HG02970 (cell line): ENCODE data around the gene SCG3.

Source experiments
- ATAC-seq: cut with Tn5 transposase; IDR thresholded peaks from one replicate; pipeline ENCODE4 v1.9.1; 2021; ENCODE audit warnings: mild to moderate bottlenecking, moderate library complexity, moderate number of reproducible peaks; ENCODE audit not compliant: unreplicated experiment, low FRiP score

The SCG3 gene

DNA sequence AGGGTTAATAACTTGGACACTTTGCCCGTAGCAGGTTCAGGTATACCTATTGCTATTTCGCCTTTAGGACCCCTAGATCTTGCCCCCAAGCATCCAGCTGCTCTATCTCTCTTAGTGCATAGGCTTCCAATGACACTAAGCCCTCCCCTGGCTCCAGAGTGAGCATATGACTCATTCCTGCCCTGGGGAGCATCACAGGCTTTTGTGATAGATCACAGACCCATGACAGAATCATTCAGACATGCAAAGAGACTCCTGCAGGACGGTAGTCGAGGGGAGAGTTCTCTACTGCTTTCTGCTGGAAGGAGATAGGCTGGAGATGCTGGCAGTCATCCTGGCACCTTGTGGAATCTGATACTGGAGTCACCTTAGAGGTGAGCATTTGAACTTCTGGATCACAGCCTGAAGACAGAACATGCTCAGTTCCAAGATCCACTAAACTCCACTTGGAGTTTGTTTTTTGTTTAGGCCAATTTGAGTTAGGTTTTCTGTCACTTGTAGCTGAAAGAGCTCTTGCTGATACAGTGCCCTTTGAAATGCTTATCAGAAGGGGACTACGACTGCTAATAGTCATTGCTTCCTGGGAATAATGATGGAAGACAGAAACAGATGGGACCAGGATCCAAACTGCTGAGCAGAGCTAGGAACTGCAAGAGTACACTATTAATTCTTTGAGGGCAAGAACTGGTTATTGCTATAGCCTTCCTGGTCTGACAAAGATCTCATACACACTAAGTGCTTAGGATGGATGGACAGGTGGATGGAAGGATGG lies 45.2 kb downstream of the SCG3 start:
- no peak for ATAC-seq

DNA sequence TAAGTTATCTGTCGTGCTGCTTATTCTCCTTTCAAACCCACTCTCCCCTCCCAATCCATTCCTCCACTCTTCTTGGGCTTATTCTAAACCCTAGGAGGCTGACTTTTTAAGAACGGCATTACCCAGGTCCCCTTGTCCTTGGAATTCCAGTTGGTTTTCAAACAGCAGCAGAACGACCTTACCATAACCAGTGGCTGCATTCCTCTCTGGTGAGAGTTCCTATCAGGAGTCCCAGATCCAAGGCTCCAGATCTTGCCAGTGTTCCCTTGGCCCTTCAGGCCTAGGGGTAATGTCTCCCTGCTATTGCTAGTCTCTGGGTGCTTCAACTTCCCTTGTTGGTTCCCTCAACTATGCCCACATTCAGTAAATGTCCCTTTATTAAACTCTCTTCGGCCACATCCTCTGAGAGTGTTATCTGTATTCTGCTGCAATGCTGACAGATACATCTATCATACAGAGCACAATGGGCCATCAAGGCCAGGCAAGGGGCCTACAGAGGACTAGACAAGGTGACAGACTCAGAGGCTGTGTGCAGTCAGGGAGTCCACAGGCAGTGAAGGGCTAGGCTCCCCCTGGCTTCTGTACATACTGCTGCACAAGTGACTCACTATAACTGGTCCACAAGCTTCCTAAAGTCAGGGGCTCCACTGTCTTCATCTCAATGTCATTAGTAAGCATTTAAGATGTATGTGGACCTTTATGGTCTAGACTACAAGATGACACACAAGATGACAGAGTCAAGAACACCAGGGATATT lies 46.0 kb downstream of the SCG3 start:
- no peak for ATAC-seq

DNA sequence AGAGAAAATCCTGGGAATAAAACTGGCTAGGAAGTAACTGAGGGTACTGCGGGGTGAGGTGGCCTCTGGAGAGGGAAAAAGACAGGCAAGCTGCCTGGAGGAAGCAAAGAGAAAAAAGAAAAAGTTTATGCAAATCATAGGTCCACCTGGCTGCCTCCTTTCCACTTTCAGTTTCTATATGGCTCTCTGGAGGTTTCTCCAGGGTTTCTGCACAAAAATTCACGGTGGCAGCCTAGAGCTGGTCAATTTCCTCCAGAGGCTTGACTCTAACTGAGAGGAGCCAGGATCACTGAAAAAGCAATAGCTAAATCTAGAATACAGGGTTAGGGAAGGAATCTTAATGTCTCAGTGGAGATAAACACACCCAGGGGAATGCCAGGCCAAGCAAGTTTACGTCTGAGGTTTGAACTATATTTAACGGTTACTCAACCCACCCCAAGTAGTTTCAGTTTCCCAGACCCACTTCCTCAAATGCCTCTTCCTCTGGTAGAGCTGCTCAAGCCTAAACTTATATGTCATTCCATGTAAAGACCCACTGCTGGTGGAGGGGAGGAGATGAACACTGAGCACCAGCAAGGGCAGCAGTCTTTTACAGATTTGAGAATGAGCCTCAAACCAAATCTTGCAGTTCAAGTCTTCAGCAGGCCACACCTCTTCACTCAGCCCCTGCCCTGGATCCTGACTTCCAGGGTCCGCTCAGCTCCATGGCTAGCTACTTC lies 50.4 kb downstream of the SCG3 start:
- ATAC-seq, result peak; percentile 57

DNA sequence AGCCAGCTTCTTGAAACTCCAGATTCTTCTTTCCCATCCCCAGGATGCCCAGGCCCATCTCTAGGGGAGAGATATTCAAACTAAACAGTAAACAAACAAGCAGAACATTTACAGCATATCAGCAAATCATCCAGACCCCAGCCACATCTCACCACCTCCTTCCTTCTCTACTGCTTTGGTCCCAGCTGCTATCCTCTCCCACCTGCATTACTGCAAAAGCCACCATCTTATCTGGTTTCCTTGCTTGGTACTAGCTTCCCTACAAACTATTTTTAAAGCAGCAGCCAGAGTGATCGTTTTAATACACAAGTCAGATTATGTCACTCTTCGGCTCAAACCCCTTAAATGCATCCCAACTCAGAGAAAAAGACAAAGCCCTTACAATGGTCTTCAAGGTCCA lies 51.3 kb downstream of the SCG3 start:
- no peak for ATAC-seq

DNA sequence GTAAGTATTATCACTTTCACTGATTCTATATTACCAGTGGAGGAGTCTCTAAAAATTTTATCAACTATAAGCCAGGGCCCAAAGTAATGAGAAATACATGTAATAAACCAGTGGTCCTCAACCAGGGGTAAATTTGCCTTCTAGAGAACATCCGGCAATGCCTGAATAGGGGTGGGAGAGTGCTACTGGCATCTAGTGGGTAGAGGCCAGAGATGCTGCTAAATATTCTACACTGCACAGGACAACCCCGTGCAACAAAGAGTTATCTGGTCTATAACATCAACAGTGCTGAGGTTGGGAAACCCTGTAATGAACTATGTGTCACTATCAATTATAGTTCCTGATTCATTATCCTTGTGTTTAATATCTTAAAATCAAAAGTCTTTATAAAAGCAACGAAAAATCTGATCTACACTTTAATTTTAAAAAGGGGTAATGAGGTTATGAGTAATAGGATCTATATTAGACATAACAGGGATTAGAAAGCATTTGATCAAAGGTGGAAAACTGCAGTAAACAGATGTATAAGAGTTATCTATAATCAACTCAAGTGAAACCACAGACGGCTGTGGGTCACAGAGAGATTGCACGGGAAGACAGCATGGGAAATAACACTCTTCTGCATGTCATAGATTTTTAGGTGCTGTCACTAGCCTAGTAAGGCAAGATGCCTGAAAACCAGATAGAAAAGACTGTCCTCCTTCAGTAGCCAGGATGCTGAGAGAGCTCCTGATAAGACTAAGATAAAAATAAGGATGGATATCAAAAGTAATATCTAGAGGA lies 54.1 kb downstream of the SCG3 start:
- no peak for ATAC-seq

DNA sequence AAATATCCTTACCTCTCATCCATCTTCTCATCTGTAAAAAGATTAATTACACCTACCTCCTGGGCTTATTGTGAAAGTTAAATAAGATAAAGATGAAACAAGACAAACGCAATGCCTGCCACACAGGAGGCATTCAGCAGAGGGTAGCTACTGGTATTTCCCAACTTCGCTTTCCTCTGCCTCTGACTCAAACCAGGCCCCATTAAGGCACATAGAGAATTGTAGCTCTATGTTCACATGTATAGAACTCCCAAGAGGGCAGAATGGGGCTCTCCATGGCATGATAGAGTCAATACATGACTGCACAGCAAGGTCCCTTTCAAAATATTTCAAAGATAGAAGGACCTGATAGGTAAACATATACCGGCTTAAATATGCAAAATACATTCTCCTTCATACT lies 54.8 kb downstream of the SCG3 start:
- no peak for ATAC-seq

DNA sequence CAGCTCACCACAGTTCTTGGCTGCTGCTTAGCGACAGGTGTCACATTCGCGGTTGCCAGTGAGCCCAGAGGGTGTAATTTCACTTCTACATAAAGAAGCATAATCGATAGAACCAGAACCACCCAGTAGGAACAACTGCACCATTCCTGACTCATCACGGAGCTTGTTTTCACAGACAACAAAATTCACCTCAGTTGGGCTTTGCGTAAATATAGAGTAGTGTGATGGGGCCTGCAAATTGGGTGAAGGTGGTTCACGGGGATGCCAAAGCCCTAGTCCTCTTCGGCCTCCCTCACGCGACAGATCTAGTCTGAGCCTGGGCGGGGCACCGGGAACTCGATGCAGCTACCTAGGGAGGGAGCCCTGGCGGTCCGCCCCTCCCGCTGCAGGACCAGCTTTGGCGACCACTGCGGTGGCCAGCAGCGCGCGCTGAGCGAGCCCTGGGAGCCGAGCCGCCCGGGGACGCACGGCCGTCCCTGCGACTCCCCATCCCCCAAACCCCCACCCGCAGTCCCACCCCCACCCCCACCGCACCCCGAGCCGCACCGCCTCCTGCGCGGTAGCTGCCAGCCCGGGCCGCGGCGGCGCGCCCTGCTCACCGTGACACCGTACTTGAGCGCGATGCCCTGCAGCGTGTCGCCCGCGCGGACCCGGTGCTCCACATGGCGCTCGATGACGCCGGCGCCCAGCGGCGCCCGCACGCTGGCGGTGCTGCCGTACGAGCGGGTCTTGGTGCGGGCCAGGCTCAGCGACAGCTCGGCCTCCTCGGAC lies 55.6 kb downstream of the SCG3 start:
- ATAC-seq, result no peak

DNA sequence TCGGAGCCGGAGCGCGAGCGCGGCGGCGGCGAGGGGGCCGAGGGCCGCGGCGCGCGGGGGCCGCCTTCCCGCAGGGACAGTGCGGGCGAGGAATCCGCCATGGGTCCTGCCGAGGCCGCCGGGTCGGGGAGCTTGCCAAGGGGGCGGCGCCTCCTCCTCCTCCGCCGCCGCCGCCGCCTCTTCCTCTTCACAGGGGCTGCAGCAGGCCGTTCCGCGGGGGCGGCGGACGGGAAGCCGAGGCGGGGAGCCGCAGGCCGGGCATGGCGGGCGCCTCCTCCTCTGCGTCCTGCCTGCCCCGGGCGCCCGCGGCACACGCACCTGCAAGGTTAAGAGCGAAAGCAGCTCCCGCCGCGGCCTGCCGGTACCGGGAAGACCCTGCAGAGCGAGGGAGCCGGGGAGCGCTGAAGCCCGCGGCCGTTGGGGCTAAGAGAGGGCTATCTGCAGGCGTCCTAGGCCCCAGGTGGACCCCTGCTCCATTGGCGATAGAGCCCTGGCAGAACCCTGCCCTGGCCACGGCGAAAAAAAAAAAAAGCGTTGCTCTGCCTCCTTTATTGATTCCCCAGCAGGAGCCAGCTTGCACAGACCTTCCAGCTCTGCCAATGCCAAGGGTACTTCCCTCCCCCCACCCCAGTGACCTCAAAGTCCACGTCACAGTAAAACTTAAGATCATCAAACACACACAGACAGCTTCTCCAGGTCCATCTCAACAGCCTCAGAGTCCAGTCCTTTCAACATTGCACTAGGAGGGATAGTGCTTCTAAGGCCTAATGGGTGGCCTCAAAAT lies 56.4 kb downstream of the SCG3 start, which contains the start of gene LYSMD2:
Gene LYSMD2 (minus strand): TSS at position 134 of the 784 bp plus-strand sequence. CDS start 33 bp downstream, at position 101.
- no peak for ATAC-seq

DNA sequence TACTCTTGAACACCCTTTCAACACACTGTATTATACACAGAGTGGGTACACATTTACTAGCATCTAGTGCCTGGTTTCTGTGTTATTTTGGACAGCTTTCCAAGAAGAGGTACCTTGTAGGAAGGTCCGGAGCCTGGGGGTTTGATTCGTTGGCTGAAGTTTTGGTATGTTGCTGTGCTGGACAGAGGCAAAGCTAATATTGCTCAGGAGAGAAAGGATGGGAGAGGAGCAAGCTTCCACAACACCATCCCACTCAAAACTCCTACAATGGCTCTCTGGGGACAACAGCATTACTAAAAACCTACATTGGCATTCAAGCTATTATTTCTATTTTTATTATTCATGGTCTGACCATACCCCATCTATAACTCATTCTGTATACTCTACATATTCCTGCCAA lies 57.2 kb downstream of the SCG3 start:
- ATAC-seq, result no peak

DNA sequence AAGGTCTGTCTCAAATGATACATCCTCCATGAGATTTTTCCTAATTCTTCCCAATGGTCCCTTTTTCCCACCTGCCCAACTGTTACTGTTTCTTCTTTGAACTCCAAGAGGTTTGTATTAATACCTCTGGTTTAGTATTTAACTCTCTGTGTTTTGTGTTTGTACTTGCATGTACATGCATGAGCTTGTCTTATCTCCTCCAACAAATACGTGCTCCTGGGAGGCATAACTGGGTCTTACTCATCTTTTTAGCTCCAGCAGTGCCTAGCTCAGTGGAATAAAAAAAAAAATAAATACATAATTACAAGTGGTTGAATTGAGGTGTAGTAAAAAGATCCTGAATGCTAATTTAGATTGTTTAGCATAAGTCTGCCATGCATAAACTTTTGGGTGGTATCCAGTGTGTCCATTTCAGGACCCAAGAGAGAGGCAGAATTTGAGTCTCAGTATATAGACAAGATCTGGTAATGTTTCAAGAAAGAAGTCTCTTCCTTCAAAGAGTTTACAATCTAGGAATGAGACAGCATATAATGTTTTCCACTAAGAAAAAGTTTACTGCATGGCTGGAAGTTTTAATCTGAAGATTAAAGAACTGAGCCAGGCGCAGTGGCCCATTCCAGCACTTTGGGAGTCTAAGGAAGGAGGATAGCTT lies 57.9 kb downstream of the SCG3 start:
- ATAC-seq, result no peak

DNA sequence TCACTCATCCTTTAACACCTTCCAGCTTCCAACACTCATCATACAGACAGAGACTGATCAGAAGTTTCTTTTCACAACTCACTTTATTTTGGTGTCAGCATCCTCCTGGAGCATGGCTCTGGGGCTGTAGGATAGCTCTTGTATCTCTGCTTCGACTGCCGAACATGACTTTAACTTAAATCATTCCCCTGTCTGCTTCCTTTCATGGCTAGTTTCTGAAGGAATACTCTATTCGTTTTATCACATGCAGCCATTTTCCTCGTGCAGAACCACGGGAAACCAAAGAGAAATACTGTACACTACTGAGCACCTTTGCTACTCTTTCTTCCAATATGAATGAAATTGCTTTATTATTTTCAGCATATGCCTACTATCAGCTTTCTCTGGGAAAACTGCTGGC lies 68.0 kb downstream of the SCG3 start:
- no peak for ATAC-seq

DNA sequence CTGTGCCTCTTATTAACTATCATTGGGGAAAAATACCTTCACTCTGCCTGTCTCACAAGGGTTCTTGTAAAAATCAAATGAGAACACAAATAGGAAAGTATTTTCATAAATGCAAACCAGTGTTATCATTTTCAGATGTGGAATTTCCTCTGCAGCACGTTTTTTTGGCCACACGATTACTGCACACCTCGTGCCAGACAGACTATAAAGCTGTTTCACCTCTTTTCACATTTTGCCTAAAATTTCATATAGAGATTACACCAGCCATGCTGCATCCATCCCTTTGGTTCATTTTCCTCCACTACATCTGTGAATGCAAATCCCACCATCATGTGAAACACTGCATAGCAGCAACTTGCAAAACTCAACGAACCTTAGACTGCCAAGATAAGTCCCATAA lies 68.9 kb downstream of the SCG3 start:
- no peak for ATAC-seq

DNA sequence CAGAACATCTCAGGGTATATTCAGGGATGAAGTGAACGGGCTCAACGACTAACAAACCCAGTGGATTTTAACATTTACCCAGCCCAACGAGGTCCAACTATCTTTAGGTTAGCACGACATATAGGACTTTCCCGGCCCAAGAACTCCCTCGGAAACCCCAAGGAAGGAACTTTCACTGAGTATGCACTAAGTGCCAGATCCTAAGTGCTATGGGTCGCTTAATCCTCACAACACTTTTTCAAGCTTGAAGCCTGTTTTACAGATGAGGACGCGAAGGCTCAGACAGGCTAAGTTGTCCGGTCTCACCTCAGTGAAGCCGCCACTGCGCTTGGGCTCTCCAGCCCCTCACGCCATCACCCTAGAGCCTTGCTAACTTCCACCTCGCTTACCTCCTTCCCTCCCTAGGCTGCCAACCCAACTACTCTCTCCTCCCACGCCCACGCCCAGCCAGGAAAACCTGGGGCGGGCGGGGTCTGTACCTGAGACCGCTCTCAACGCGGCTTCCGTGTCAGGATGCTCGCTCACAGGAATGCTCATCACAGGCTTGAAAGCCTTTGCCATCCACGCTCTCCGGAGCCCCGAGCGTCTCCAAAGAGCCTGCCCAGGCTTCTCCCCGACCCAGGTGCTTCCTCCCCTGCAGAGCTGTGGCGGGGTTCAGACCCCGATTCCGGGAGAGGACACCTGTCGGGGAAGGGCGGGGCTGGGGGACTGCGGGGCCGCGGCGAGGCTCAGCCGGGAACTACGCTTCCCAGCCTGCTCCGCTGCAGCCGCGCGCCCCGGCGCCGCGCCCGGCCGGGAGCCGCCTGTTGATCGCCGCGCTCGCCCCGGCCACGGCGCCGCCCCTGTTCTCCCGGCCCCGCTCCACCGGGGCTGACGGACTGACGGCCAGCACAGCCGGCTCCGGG lies 69.7 kb downstream of the SCG3 start, which contains the start of gene TMOD2:
Gene TMOD2 (plus strand): TSS at position 806 of the 905 bp plus-strand sequence. CDS start 14,845 bp downstream, outside the sequence.
- peak; percentile 47 for ATAC-seq

DNA sequence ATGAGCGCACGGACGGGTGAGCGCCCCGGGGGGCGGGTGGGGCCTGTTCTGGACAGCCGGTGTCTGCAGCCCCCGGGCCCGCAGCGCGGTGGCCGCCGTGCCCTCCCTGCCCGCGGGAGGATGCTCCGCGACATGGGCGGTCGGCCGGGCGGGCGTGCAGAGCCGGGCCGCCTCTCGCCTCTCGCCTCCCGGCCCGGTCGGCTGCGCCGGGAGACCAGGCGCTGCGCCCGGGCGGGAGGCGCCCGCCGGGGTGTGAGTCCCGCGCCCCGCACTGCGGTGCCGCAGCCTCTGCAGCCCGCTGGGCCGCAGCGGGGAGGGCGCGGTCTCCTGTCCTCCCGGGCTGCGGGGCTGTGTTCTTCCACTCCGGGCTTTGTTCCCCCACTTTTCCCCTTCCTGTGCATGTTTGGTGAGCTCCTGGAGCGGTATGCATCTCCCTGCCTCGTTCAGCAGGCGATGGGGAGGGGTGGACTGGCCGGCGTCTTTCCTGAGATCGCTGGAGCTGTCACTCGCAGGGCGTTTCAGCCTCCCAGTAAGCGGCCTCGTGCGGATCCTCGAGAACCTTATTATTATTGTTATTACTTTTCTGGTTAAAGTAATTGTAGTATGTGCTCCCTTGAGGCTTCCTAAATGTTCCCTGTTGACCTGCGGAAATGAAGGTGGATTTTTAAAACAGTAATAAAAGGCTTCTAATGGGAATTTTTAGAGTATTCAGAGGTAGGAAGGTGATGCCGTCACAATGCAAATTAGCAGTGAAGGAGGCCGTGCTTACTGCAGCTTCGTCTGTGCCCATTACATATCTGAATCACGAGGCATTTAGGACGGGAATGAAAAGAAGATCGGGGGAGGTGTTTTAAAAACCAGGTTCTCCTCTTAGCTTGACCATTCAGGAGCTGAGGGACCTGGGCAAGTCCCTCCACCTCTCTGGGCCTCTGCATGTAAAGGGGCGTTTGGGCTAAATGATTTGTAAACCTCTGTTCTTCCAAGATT lies 70.7 kb downstream of the SCG3 start:
- ATAC-seq, result peak; percentile 35

DNA sequence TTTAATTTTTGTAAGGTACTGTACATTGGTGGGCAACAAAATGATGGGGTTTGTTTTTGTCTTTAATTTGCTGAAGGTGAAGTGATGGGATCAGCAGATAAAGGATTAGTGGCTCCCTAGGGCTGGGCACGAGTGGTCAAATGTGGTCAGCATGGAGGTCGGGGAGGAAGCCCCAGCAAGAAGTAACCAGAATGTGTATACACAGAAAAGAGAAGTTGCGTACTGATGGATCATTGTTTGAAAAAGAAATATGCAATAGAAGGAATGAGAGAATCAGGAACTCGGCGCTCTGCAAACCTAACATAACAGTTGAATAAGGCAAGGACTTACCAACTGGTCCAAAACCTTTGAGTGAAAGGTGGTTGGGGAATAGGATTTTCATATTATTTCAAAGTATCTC lies 71.6 kb downstream of the SCG3 start:
- ATAC-seq, result no peak

DNA sequence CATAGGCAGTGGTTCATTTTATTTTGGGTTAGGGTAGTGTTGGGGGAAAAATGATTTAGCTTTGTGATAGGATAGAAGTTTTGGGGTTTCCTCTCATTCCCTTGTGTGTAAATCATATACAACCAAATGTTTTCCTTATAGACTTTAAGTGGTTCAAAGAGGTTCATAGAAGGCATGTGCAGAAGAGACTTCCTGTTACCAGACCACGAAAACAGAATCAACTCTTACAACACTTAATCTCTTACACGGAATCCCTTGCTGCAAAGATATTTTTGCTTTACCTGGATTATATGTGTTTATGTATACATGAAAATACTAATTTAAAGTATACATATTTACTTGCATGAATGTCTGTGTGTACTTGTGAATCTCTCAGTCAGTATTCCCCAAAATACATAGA lies 73.0 kb downstream of the SCG3 start:
- no peak for ATAC-seq
